Bronchial epithelial cell (primary cell): ENCODE results near the gene MYO7A. TPM values are rescaled to one million over a fixed set of nuclear protein-coding genes. Genes with fewer than 3 reads are reported as not detected.

Source experiments
- DNase-seq: peaks from one replicate; pipeline ENCODE4 v3.0.0-alpha.2; 2010; ENCODE audit warnings: low read depth
- FAIRE-seq: peaks from 2 replicates; lab custom pipeline; 2011; peaks lifted over from hg19 to GRCh38; lab: Jason Lieb, UNC
- H3K27me3 ChIP-seq: 2 replicates; pipeline ENCODE4 v1.5.1; 2011; ENCODE audit warnings: low read length; ENCODE audit not compliant: control insufficient read depth, insufficient read depth
- H3K36me3 ChIP-seq: 2 replicates; pipeline ENCODE4 v1.5.1; 2011; ENCODE audit warnings: low read length; ENCODE audit not compliant: control insufficient read depth, insufficient read depth
- H3K4me3 ChIP-seq: 2 replicates; pipeline ENCODE4 v1.5.1; 2011; ENCODE audit warnings: mild to moderate bottlenecking, low read depth, low read length, control low read depth
- total RNA-seq: library from RNA; depleted of rRNA; stranded (reverse); fragments of >200 nt; gene quantifications from 2 replicates; pipeline ENCODE4 v1.2.1, GENCODE V29; 2014
- TF ChIP-seq, protein P1 (sequence below): IDR thresholded peaks from 2 replicates; pipeline ENCODE4 v1.5.1; 2011; ENCODE audit warnings: mild to moderate bottlenecking, moderate library complexity, low read length, control low read depth, inconsistent platforms; ENCODE audit not compliant: insufficient read depth, severe bottlenecking

Gene MYO7A
- total RNA-seq, 1 donor from 2014 or later = under 0.01 TPM

- TF ChIP-seq, protein P1, sequence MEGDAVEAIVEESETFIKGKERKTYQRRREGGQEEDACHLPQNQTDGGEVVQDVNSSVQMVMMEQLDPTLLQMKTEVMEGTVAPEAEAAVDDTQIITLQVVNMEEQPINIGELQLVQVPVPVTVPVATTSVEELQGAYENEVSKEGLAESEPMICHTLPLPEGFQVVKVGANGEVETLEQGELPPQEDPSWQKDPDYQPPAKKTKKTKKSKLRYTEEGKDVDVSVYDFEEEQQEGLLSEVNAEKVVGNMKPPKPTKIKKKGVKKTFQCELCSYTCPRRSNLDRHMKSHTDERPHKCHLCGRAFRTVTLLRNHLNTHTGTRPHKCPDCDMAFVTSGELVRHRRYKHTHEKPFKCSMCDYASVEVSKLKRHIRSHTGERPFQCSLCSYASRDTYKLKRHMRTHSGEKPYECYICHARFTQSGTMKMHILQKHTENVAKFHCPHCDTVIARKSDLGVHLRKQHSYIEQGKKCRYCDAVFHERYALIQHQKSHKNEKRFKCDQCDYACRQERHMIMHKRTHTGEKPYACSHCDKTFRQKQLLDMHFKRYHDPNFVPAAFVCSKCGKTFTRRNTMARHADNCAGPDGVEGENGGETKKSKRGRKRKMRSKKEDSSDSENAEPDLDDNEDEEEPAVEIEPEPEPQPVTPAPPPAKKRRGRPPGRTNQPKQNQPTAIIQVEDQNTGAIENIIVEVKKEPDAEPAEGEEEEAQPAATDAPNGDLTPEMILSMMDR = no peak
- Histone ChIP-seq H3K27me3 (no peaks in the 10 kb centered on the region), H3K36me3 (no peaks in the 10 kb centered on the region), H3K4me3 (no peak overlapping the region)
- FAIRE-seq = no peak
- DNase-seq = no peak
Measured at GRCh38 chr11:77209663-77210062, 81.6 kb downstream of the MYO7A start.

DNA sequence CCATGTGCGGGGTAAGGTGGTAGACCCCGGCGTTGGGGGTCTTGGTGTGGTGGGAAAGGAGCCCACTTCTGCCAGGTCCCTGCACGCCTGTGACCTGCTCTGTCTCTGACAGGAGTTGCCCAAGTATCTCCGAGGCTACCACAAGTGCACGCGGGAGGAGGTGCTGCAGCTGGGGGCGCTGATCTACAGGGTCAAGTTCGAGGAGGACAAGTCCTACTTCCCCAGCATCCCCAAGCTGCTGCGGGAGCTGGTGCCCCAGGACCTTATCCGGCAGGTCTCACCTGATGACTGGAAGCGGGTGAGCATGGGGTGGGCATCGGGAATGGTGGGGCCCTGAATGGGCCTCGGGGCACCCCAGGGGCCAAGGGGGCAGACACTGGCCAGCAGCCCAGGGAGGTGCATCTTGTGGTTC, 83.0 kb downstream of the MYO7A start:
- Histone ChIP-seq H3K4me3 (no peak overlapping the region), H3K27me3 (no peaks in the 10 kb centered on the region), H3K36me3 (no peaks in the 10 kb centered on the region)
- DNase-seq = no peak
- TF ChIP-seq, protein P1 = no peak
- no peak for FAIRE-seq

DNA sequence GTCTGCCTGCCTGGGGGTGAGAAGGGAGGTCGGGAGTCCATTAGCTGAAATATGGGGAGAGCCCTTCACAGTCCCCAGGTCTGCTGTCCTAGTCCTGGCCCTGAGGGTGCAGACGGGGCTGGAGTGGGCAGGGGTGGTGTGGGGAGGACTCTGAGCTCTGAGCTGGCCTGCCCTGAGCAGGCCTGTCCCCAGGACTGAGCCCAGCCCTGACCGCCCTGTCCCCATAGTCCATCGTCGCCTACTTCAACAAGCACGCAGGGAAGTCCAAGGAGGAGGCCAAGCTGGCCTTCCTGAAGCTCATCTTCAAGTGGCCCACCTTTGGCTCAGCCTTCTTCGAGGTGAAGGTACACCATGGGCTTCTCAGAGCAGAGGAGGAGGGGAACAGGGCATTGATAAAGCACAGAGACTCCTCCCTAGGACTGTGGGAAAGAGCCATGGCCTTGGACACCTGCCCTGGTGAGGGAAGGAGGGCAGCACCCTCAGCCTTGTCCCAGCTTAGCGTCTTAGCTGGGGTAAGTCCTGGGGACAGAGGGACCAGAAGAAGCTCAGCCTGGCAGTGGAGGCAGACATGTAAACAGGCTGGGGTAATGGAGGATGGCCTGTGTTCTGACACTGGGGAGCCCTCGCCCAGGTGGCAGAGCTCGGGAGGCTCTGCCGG, 83.7 kb downstream of the MYO7A start:
- TF ChIP-seq, protein P1 = no peak
- H3K36me3 ChIP-seq = no peaks in the 10 kb centered on the region
- no peak overlapping the region for H3K4me3 ChIP-seq
- no peak for FAIRE-seq
- no peaks in the 10 kb centered on the region for H3K27me3 ChIP-seq
- no peak for DNase-seq

- H3K27me3 ChIP-seq = no peaks in the 10 kb centered on the region
- no peak overlapping the region for H3K4me3 ChIP-seq
- DNase-seq (no peak), FAIRE-seq (no peak)
- H3K36me3 ChIP-seq = no peaks in the 10 kb centered on the region
- TF ChIP-seq, protein P1 = no peak
Measured at GRCh38 chr11:77212314-77213007, 84.4 kb downstream of the MYO7A start.

DNA sequence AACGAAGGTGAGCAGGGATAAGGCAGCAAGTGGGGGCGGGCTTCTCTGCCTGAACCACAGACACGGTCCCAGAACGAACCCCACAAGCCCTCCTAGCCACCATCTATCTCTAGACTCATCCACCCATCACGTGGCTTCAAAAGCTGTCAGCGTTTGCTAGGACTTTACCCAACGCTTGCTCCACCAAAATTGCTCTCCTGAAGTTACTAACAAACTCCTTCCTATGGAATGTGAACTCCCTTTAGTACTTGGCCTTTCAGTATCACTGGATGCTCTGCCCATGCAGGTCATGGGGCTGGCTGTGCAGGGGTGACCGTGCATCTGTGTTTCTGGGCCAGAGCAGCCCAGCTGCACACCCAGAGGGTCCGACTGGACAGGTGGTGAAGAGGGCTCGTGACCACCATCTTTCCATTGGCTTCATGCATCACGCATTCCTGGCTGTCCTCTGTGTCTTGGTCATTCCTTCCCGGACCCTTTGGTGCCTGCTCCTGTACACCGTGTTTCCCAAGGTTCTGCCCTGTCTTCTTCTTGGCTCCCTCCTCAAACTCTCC, 85.1 kb downstream of the MYO7A start:
- TF ChIP-seq, protein P1 = no peak
- H3K36me3 ChIP-seq = no peaks in the 10 kb centered on the region
- FAIRE-seq = no peak

More for the DNA sequence above, 85.1 kb downstream of the MYO7A start:
- no peak overlapping the region for H3K4me3 ChIP-seq
- H3K27me3 ChIP-seq = no peaks in the 10 kb centered on the region
- DNase-seq = no peak
